SK-N-SH (cell line): ENCODE measurements around the gene PPP1R18. TPM values are rescaled to one million over a fixed set of nuclear protein-coding genes. Genes with fewer than 3 reads are reported as not detected.

ENCODE experiments used
- CTCF ChIA-PET: fragments of 300-600, 350-600 bp; formaldehyde crosslinking; extraction: SDS; loops from one replicate; lab custom pipeline; 2021; lab: Yijun Ruan, JAX
- POLR2A ChIA-PET: fragments of 350-600 bp; sonication (Branson Sonifier 250); formaldehyde crosslinking; extraction: SDS; loops from one replicate; lab custom pipeline; 2020; ENCODE audit warnings: antibody characterized with exemption, inconsistent platforms; lab: Yijun Ruan, JAX
- DNase-seq: peaks from one replicate; pipeline ENCODE4 v3.0.0; 2012
- H2AFZ ChIP-seq: fragments of 200-600 bp; sonication (generic); 2 replicates; pipeline ENCODE4 v1.8.1; 2016; ENCODE audit warnings: antibody characterized with exemption, mild to moderate bottlenecking, low read depth
- H3F3A ChIP-seq: fragments of 200-600 bp; sonication (generic); replicated peaks from 2 replicates; pipeline ENCODE3; 2016; ENCODE audit warnings: antibody characterized with exemption, mild to moderate bottlenecking; ENCODE audit not compliant: insufficient read depth
- H3K27ac ChIP-seq, 2 experiments: fragments of 200-500 bp in 1 of 2; fragments of 200-600 bp in 1 of 2; sonication (Bioruptor generic) in 1 of 2; sonication (generic), shearing (Covaris generic) in 1 of 2; 2 replicates each; pipeline versions ENCODE4 v1.5.1 to v1.6.1; 2014 to 2016; ENCODE audit warnings: low read depth in 2 of 2, inconsistent platforms in 1 of 2, low read length in 1 of 2, mild to moderate bottlenecking in 1 of 2, mixed read lengths in 1 of 2
- H3K27me3 ChIP-seq: fragments of 200-600 bp; sonication (generic), shearing (Covaris generic); 2 replicates; pipeline ENCODE4 v1.6.1; 2016; ENCODE audit warnings: mixed run types; ENCODE audit not compliant: insufficient read depth
- H3K36me3 ChIP-seq, 2 experiments: fragments of 200-500 bp in 1 of 2; fragments of 200-600 bp in 1 of 2; sonication (Bioruptor generic) in 1 of 2; sonication (generic) in 1 of 2; replicated peaks in 1 of 2; 2 replicates each; pipeline versions ENCODE3 to v1.5.1; 2014 to 2016; ENCODE audit warnings: low read length in 1 of 2, mild to moderate bottlenecking in 1 of 2; ENCODE audit not compliant: insufficient read depth in 2 of 2, control insufficient read depth in 1 of 2
- H3K4me1 ChIP-seq, 2 experiments: fragments of 200-500 bp in 1 of 2; fragments of 200-600 bp in 1 of 2; sonication (Bioruptor generic) in 1 of 2; sonication (generic), shearing (Covaris generic) in 1 of 2; 2 replicates each; pipeline versions ENCODE4 v1.5.1 to v1.6.1; 2014 to 2016; ENCODE audit warnings: low read depth in 1 of 2, low read length in 1 of 2, mixed run types in 1 of 2; ENCODE audit not compliant: insufficient read depth in 2 of 2, control insufficient read depth in 1 of 2
- H3K4me2 ChIP-seq: fragments of 200-600 bp; sonication (generic), shearing (Covaris generic); 2 replicates; pipeline ENCODE4 v1.6.1; 2017; ENCODE audit warnings: mixed run types
- H3K4me3 ChIP-seq, 2 experiments: fragments of 200-500 bp in 1 of 2; fragments of 200-600 bp in 1 of 2; sonication (Bioruptor generic) in 1 of 2; sonication (generic), shearing (Covaris generic) in 1 of 2; 2 replicates each; pipeline versions ENCODE4 v1.5.1 to v1.8.1; 2014 to 2016; ENCODE audit warnings: low read depth in 2 of 2, inconsistent platforms in 1 of 2, low read length in 1 of 2, mild to moderate bottlenecking in 1 of 2, mixed read lengths in 1 of 2, moderate library complexity in 1 of 2
- H3K79me2 ChIP-seq: fragments of 200-600 bp; sonication (generic); 2 replicates; pipeline ENCODE4 v1.8.1; 2017; ENCODE audit warnings: mild to moderate bottlenecking; ENCODE audit not compliant: insufficient read depth
- H3K9ac ChIP-seq: fragments of 200-600 bp; sonication (generic); 2 replicates; pipeline ENCODE4 v1.6.1; 2017; ENCODE audit warnings: mixed run types
- H3K9me2 ChIP-seq: fragments of 200-600 bp; sonication (generic); 2 replicates; pipeline ENCODE4 v1.6.1; 2017; ENCODE audit warnings: mixed run types
- H3K9me3 ChIP-seq: fragments of 200-600 bp; sonication (generic); 2 replicates; pipeline ENCODE4 v1.6.1; 2017; ENCODE audit warnings: mixed run types, mild to moderate bottlenecking, moderate library complexity
- H4K20me1 ChIP-seq: fragments of 200-600 bp; sonication (generic); 2 replicates; pipeline ENCODE4 v1.6.1; 2017; ENCODE audit warnings: mild to moderate bottlenecking, mixed run types; ENCODE audit not compliant: insufficient read depth
- ELF1 ChIP-seq: IDR thresholded peaks from 2 replicates; pipeline ENCODE4 v1.4.0; 2012
- EP300 ChIP-seq, 2 experiments: IDR thresholded peaks; 2 replicates each; pipeline versions ENCODE4 v1.4.0 to v1.6.1; 2012; ENCODE audit warnings: borderline replicate concordance in 1 of 2, low read depth in 1 of 2, low read length in 1 of 2
- EZH2phosphoT487 ChIP-seq: fragments of 200-600 bp; sonication (generic); IDR thresholded peaks from 2 replicates; pipeline ENCODE4 v1.6.1; 2017; ENCODE audit warnings: low read depth, mixed run types, mild to moderate bottlenecking, antibody characterized with exemption, moderate library complexity, borderline replicate concordance
- FOXJ3 ChIP-seq: sonication (generic); formaldehyde crosslinking; IDR thresholded peaks from 2 replicates; pipeline ENCODE4 v1.5.1; 2020; ENCODE audit warnings: mild to moderate bottlenecking, missing genetic modification reagents
- FOXM1 ChIP-seq: IDR thresholded peaks from 2 replicates; pipeline ENCODE4 v1.4.0; 2012; ENCODE audit warnings: low read depth, mild to moderate bottlenecking
- GABPA ChIP-seq: IDR thresholded peaks from 2 replicates; pipeline ENCODE4 v1.4.0; 2012; ENCODE audit warnings: low read depth, mild to moderate bottlenecking
- MXI1 ChIP-seq: IDR thresholded peaks from 2 replicates; pipeline ENCODE4 v1.6.1; 2012; ENCODE audit warnings: mild to moderate bottlenecking, low read depth, low read length, improper control_type of control experiment
- NRF1 ChIP-seq: IDR thresholded peaks from 2 replicates; pipeline ENCODE4 v1.6.1; 2012; ENCODE audit warnings: low read depth, mild to moderate bottlenecking, low read length
- POLR2AphosphoS5 ChIP-seq: IDR thresholded peaks from 2 replicates; pipeline ENCODE4 v1.6.1; 2012; ENCODE audit warnings: low read depth, low read length
- RAD21 ChIP-seq: IDR thresholded peaks from 2 replicates; pipeline ENCODE4 v1.6.1; 2012; ENCODE audit warnings: mild to moderate bottlenecking, low read length
- RFX5 ChIP-seq: IDR thresholded peaks from 2 replicates; pipeline ENCODE4 v1.6.1; 2012; ENCODE audit warnings: mild to moderate bottlenecking, improper control_type of control experiment, low read length
- SIN3A ChIP-seq: IDR thresholded peaks from 2 replicates; pipeline ENCODE4 v1.6.1; 2012; ENCODE audit warnings: low read depth, mild to moderate bottlenecking, low read length, moderate library complexity, borderline replicate concordance
- SMC3 ChIP-seq: IDR thresholded peaks from 2 replicates; pipeline ENCODE4 v1.6.1; 2012; ENCODE audit warnings: low read depth, low read length, improper control_type of control experiment
- TAF1 ChIP-seq: IDR thresholded peaks from 2 replicates; pipeline ENCODE4 v1.6.1; 2012; ENCODE audit warnings: low read depth, mild to moderate bottlenecking, low read length, moderate library complexity, borderline replicate concordance
- TCF12 ChIP-seq: IDR thresholded peaks from 2 replicates; pipeline ENCODE4 v1.4.0; 2012
- TEAD4 ChIP-seq: IDR thresholded peaks from 2 replicates; pipeline ENCODE4 v1.4.0; 2012; ENCODE audit warnings: mild to moderate bottlenecking, borderline replicate concordance; ENCODE audit not compliant: insufficient read depth
- YY1 ChIP-seq: IDR thresholded peaks from 2 replicates; pipeline ENCODE4 v1.4.0; 2012; ENCODE audit warnings: low read depth, mild to moderate bottlenecking
- WGBS: methylation state at CpG from one replicate; pipeline ENCODE4 v1.1.6; 2017; ENCODE audit warnings: low lambda C conversion rate; 5-methylcytosine and 5-hydroxymethylcytosine counted together
- polyA plus RNA-seq, 3 experiments: library from polyadenylated mRNA; depleted of rRNA; stranded (reverse); fragments of >200 nt; gene quantifications; 2 replicates each; pipeline ENCODE4 v1.2.3, GENCODE V29; 2012
- TF ChIP-seq, protein P1 (sequence below): fragments of 150-350 bp; IDR thresholded peaks from 2 replicates; pipeline ENCODE4 v1.6.1; 2017; ENCODE audit warnings: antibody characterized with exemption, low read length, low read depth, borderline replicate concordance
- TF ChIP-seq, protein P2 (sequence below): fragments of 150-350 bp; IDR thresholded peaks from 2 replicates; pipeline ENCODE4 v1.6.1; 2016; ENCODE audit warnings: mild to moderate bottlenecking, low read depth, low read length
- TF ChIP-seq, protein P3 (sequence below): IDR thresholded peaks from 2 replicates; pipeline ENCODE4 v1.6.1; 2012; ENCODE audit warnings: mild to moderate bottlenecking, low read depth, low read length, moderate library complexity
- TF ChIP-seq, protein P4 (sequence below): fragments of 200-600 bp; sonication (generic); IDR thresholded peaks from 2 replicates; pipeline ENCODE4 v1.6.1; 2017; ENCODE audit warnings: antibody characterized with exemption, mild to moderate bottlenecking, moderate library complexity

The PPP1R18 gene
- polyA plus RNA-seq, 1 of the 3 experiments (the other 2 are of a cell fraction), result 73.2 TPM

GRCh38 chr6:30644769-30645168, 41.7 kb downstream of the PPP1R18 start (continued):
- TF ChIP-seq, protein P1, sequence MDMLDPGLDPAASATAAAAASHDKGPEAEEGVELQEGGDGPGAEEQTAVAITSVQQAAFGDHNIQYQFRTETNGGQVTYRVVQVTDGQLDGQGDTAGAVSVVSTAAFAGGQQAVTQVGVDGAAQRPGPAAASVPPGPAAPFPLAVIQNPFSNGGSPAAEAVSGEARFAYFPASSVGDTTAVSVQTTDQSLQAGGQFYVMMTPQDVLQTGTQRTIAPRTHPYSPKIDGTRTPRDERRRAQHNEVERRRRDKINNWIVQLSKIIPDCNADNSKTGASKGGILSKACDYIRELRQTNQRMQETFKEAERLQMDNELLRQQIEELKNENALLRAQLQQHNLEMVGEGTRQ, result no peak
- TF ChIP-seq RAD21 (no peak), TEAD4 (no peak), ELF1 (no peak)
- TF ChIP-seq, all 33 proteins: peak for 0

DNA sequence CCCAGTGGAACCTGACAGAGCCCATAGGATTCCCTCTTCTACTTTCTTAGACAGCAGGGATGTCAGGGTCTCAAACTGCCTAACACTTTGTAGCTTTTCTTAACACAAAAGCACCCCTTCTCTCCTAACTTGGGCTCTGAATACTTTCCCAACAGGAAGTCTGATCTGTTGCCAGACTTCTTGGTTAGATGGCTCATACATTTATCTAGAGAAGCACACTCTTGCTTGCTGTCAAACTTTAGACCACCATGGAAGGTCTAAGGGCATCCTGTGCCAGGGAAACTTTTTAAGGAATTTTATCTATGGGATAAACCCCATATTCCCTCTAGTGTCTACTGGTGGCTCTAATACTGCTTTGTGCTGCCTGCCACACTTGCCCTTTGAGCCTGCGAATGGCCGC, 42.8 kb downstream of the PPP1R18 start:
- DNase-seq, result no peak
- CTCF ChIA-PET, result no interaction called here
- POLR2A ChIA-PET, result no interaction called here

More for the DNA sequence above, 42.8 kb downstream of the PPP1R18 start:
- no peak overlapping the region for H2AFZ ChIP-seq
- H4K20me1 ChIP-seq, result no peaks in the 10 kb centered on the region
- H3K4me2 ChIP-seq, result no peak overlapping the region
- H3K9ac ChIP-seq, result no peak overlapping the region
- H3K27ac ChIP-seq, result no peak overlapping the region
- peaks cover 24 to 50% of the 10 kb centered on the region in 2 experiments for H3K36me3 ChIP-seq
- H3F3A ChIP-seq, result peaks cover 17% of the 10 kb centered on the region
- no peaks in the 10 kb centered on the region for H3K27me3 ChIP-seq
- TF ChIP-seq SIN3A, result no peak
- TF ChIP-seq, protein P2, sequence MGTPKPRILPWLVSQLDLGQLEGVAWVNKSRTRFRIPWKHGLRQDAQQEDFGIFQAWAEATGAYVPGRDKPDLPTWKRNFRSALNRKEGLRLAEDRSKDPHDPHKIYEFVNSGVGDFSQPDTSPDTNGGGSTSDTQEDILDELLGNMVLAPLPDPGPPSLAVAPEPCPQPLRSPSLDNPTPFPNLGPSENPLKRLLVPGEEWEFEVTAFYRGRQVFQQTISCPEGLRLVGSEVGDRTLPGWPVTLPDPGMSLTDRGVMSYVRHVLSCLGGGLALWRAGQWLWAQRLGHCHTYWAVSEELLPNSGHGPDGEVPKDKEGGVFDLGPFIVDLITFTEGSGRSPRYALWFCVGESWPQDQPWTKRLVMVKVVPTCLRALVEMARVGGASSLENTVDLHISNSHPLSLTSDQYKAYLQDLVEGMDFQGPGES, result no peak
- no peak for TF ChIP-seq EP300 (IDR thresholded peaks at IDR 0.05; ENCODE audit: borderline replicate concordance in 1 of 2, low read depth in 1 of 2, low read length in 1 of 2)
- no peak for TF ChIP-seq RFX5
- no peak for TF ChIP-seq NRF1
- TF ChIP-seq YY1, result no peak
- TF ChIP-seq, protein P3, sequence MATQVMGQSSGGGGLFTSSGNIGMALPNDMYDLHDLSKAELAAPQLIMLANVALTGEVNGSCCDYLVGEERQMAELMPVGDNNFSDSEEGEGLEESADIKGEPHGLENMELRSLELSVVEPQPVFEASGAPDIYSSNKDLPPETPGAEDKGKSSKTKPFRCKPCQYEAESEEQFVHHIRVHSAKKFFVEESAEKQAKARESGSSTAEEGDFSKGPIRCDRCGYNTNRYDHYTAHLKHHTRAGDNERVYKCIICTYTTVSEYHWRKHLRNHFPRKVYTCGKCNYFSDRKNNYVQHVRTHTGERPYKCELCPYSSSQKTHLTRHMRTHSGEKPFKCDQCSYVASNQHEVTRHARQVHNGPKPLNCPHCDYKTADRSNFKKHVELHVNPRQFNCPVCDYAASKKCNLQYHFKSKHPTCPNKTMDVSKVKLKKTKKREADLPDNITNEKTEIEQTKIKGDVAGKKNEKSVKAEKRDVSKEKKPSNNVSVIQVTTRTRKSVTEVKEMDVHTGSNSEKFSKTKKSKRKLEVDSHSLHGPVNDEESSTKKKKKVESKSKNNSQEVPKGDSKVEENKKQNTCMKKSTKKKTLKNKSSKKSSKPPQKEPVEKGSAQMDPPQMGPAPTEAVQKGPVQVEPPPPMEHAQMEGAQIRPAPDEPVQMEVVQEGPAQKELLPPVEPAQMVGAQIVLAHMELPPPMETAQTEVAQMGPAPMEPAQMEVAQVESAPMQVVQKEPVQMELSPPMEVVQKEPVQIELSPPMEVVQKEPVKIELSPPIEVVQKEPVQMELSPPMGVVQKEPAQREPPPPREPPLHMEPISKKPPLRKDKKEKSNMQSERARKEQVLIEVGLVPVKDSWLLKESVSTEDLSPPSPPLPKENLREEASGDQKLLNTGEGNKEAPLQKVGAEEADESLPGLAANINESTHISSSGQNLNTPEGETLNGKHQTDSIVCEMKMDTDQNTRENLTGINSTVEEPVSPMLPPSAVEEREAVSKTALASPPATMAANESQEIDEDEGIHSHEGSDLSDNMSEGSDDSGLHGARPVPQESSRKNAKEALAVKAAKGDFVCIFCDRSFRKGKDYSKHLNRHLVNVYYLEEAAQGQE, result no peak
- TF ChIP-seq GABPA, result no peak
- TF ChIP-seq TCF12, result no peak
- TF ChIP-seq FOXM1, result no peak
- no peak for TF ChIP-seq FOXJ3 (CRISPR knock-in tag)
- no peak for TF ChIP-seq EZH2phosphoT487
- no peak for TF ChIP-seq TEAD4
- no peak for TF ChIP-seq SMC3
- TF ChIP-seq, protein P4, sequence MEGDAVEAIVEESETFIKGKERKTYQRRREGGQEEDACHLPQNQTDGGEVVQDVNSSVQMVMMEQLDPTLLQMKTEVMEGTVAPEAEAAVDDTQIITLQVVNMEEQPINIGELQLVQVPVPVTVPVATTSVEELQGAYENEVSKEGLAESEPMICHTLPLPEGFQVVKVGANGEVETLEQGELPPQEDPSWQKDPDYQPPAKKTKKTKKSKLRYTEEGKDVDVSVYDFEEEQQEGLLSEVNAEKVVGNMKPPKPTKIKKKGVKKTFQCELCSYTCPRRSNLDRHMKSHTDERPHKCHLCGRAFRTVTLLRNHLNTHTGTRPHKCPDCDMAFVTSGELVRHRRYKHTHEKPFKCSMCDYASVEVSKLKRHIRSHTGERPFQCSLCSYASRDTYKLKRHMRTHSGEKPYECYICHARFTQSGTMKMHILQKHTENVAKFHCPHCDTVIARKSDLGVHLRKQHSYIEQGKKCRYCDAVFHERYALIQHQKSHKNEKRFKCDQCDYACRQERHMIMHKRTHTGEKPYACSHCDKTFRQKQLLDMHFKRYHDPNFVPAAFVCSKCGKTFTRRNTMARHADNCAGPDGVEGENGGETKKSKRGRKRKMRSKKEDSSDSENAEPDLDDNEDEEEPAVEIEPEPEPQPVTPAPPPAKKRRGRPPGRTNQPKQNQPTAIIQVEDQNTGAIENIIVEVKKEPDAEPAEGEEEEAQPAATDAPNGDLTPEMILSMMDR, result no peak
- TF ChIP-seq POLR2AphosphoS5, result no peak
- TF ChIP-seq MXI1, result no peak
- TF ChIP-seq TAF1, result no peak
- no peaks in the 10 kb centered on the region for H3K9me3 ChIP-seq
- H3K4me1 ChIP-seq, result peaks cover 0 to 6% of the 10 kb centered on the region in 2 experiments; a peak in 2 of 4 replicates
- 94% methylated on average over 2 of the region's 2 CpGs for WGBS
- H3K79me2 ChIP-seq, result peaks cover 20% of the 10 kb centered on the region
- H3K4me3 ChIP-seq, result no peak overlapping the region
- H3K9me2 ChIP-seq, result no peaks in the 10 kb centered on the region
